22Rv1 (cell line): Measurements from ENCODE around the gene ANKRD6.

Experiments
- ZFX ChIP-seq: fragments of 450-650 bp; IDR thresholded peaks from 2 replicates; pipeline ENCODE4 v1.6.1; 2017; ENCODE audit warnings: antibody characterized with exemption, borderline replicate concordance
- TF ChIP-seq, protein P1 (sequence below): fragments of 450-650 bp; IDR thresholded peaks from 2 replicates; pipeline ENCODE4 v1.5.1; 2017; ENCODE audit warnings: mild to moderate bottlenecking

DNA sequence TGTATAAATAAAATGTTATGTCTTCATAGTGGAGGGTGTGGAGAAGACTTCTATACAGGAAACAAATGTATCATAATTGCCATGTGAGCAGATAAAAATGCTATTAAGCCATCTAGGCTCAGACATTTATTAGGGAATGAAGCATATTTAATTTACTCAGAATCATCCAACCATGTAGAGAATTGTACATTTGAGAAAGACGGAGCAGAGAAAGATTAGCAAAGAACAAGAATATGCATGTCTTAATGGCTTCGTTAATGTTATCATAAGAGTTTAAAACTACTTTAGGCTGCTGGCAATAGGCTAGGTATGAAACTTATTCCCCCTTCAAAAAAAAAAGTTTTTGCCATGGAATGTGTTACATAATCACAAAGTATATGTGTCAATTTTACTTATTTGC lies 6.1 kb downstream of the ANKRD6 start:
- TF ChIP-seq, protein P1, sequence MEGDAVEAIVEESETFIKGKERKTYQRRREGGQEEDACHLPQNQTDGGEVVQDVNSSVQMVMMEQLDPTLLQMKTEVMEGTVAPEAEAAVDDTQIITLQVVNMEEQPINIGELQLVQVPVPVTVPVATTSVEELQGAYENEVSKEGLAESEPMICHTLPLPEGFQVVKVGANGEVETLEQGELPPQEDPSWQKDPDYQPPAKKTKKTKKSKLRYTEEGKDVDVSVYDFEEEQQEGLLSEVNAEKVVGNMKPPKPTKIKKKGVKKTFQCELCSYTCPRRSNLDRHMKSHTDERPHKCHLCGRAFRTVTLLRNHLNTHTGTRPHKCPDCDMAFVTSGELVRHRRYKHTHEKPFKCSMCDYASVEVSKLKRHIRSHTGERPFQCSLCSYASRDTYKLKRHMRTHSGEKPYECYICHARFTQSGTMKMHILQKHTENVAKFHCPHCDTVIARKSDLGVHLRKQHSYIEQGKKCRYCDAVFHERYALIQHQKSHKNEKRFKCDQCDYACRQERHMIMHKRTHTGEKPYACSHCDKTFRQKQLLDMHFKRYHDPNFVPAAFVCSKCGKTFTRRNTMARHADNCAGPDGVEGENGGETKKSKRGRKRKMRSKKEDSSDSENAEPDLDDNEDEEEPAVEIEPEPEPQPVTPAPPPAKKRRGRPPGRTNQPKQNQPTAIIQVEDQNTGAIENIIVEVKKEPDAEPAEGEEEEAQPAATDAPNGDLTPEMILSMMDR = no peak
- TF ChIP-seq ZFX = no peak
